GM19238 (cell line): ENCODE results near the gene RERE.
"Not testable (repeated sequence)": the region's sequence is repeated elsewhere in the genome, so short reads cannot be mapped to it uniquely, and the experiment has no call there.

ENCODE experiments used
- DNase-seq: peaks from one replicate; pipeline ENCODE4 v3.0.0; 2011; ENCODE audit warnings: low spot score; ENCODE audit not compliant: insufficient read length

Gene RERE

DNA sequence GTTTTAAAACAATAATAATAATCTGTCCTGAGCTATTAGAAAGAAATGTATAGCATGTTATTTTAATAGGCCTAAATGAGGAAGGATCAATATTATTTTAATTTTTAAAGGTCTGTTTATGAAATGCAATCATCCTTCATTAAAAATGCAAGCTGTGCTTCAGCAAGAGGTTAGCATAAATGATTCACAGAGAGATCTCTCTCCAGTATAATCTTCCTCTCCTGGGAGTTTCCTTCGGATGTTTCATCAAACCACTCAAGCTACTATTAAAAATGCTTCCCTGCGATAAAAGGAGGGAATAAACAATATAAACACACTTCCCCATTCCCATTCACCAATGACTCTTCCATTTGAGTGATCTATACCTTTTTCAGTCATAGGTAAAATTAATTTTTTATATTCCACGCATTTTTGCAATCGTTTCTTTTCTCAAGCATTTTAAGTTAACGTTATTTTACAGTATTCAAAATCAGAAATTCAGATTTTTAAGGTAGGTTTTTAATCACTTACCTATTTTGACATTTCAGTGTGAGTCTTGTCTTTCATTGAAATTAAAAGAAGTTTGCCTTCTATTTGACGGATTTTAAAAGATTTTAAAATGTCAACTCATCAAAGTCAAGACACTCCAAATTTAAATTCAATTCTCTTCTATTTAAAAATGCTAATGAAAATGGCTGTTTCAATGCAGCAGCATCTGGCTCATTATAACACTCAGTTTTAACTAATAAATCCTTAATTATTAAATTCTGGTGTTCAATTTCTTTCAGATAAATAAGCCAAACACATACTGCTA lies 64.3 kb downstream of the RERE start:
- DNase-seq: no peak

- DNase-seq: no peak
These were observed 65.0 kb downstream of the RERE start for GRCh38 chr1:8752411-8752810.

- DNase-seq: no peak
These were observed 65.5 kb downstream of the RERE start for GRCh38 chr1:8751984-8752383.

DNA sequence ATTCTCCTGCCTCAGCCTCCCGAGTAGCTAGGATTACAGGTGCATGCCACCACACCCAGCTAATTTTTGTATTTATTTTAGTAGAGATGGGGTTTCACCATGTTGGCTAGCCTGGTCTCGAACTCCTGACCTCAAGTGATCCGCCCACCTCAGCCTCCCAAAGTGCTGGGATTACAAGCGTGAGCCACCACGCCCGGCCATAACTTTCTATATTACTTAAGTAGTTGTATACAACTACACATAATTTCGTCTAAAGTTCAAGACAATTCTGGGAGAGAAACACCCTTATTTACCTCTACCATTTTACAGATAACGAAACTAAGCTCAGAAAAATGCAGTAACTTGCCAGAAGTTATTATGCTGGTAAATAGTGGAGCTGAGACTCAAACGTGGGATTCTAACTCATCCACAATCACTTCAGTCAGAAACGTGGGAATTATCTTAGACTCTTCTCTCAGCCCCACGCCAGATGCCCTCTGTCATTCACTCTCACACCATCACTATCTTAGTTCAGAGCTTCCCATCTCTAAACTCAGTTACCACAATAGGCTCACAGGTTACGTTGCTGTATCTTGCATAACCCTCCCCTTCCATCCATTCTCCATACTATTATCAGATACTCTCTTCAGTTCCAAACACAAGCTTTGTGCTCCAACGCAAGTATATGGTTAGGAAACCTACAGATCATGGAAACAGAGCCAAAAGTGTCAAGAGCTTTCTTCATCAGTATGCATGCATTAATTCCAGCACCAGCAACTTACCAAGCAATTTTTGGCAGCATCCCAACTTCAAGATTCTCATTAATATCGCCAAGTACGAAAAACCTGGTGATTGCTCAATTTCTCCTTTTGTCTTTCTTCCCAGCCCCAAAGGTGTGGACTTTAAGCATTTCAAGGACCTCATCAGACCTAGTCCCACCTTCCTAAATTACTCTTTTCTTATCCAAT lies 69.3 kb downstream of the RERE start:
- no peak for DNase-seq

GRCh38 chr1:8746554-8746953 lies 70.9 kb downstream of the RERE start:
- no peak for DNase-seq

- DNase-seq: no peak
These were observed 71.6 kb downstream of the RERE start for GRCh38 chr1:8745749-8746390.

- DNase-seq: no peak
These were observed 72.1 kb downstream of the RERE start for GRCh38 chr1:8745346-8745745.

- DNase-seq: no peak
These were observed 75.2 kb downstream of the RERE start for GRCh38 chr1:8742022-8742924.

DNA sequence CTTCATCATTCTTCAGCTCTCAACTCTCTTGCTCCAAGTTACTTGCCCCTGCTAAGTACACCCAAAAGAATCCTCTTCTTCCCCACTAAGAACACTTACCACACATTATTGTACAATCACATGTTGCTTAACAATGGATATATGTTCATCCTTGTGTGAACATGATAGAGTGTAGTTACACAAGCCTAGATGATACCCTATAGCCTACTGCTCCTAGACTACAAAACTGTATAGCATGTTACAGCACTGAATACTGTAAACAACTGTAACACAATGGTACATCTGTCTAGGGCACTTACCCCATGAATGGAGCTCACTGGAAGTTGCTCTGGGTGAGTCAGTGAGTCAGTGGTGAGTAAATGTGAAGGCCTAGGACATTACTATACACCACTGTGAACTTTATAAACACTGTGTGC lies 77.4 kb downstream of the RERE start:
- no peak for DNase-seq

DNA sequence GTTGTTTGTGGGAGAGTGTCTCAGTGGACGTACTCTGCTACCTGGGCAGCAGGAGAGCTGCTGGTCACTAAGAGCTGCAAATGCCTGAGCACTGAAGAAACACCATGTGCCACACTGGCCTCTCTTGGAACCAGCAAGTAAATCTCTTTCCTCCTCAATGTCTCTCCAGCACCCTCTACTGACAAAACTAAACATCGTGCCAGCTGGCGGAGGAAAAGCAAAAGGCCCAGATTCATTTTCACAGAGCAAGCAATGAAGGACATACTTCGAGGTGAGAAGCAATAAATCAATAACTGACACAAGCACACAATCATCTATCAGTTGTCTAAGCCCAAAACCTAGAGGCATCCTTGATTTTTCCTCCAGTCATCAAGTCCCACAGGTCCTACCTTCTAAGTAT lies 78.1 kb downstream of the RERE start:
- DNase-seq: no peak

DNA sequence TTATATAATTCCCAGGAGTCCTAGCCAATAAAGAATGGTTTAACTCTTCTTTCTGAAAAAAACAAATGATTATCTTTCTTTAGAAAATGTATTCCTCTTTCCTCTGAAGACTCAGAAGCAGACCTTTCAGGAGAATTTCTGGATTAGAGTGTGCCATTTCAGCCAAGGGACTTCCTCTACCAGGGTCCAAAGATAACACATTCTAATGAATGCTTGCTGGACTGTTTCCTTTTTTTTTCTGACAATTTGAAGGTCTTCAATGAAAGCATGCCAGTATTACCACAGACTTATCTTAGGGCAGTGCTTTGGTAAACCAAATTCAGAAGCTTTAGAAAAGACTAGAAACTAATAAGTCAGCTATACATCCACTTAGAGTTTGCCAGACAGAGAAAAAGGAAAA lies 80.5 kb downstream of the RERE start:
- no peak for DNase-seq

DNA sequence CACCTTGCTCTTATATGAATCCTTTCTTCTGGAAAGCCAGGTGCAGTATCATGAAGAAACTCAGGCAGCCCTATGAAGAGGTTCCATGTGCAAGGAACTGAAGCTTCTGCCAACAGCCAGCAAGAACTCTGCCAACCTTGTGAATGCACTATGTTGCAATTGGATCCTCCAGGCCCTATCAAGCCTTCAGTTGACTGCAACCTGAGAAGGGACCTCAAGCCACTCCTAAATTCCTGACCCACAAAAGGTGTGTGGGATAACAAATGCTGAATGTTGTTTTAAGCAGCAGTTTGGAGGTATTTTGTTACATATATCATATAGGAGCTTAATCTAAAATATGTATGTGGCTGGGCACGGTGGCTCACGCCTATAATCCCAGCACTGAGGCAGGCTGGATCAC lies 84.0 kb downstream of the RERE start:
- DNase-seq: no peak

DNA sequence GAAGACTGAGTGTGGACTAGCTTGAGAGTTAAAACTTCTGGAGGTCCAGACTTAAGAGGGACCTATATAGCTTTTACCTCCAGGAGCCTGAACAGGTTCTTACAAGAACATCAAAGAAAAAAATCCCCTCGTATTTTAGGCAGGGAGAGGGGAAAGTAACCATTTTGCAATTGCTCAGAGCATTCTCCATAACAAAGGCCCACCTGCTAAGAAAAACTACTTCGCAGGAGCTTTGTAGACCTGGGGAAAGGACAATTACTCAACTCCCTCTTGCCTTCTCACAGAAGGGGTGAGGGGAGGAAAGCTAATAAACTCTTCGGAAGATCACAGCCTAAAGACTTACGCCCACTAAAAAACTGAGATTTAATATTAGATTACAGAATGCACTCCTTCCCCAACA lies 86.3 kb downstream of the RERE start:
- DNase-seq: no peak

DNA sequence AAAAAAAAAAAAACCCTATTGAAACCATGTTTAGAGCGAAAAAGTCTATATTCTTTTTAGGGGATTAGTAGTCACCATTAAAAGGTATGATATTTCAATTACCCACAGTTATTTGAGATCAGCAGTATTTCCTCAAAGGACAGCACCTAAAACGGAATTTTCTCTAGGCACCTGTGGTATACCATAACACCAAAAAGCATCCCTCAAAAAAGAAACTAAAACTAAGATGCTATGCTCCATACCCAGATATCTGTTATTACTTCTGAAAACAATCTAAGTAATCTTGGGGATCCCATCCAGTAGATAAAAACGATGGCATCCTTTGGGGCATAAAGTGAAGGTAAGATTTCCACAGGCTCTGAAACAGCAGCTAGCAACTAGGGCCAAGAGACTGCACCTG lies 89.0 kb downstream of the RERE start:
- no peak for DNase-seq

DNA sequence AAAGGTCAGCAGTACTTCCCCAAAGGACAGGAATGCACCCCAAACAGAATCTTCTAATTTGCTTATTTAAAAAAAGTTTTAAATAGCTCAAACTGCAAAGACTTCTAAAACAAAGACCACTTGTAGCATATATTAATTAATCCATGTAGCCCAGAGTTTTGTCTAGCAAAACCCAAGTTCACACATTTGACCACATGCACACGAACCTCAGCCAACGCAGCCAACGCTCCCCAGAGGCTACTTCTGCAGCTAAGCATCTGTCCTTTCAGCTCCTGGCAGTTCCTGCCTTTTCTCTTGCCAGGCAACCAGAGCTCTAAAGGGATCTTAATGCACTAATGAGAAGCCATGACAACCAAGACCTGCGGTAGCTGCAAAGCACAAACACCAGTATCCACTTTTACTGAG lies 89.6 kb downstream of the RERE start:
- no peak for DNase-seq

GRCh38 chr1:8727316-8727715 lies 90.1 kb downstream of the RERE start:
- DNase-seq: not testable (repeated sequence)

- DNase-seq: not testable (repeated sequence)
These were observed 90.6 kb downstream of the RERE start for GRCh38 chr1:8726801-8727186.

GRCh38 chr1:8723010-8723409 lies 94.4 kb downstream of the RERE start:
- no peak for DNase-seq

DNA sequence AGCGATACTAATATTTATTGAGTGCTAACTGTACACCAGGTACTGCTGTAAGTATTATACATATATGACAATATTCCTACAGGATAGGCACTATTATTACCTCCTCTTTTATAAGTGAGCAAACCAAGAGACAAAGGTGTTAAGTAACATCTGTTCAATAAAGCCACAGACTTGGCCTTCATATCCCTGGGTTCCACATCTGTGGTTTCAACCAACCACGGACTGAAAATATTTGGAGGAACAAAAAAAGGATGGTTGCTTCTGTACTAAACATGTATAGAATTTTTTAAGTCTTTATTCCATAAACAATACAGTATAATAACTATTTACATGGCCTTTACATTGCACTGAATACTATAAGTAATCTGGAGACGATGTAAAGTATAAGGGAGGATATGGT lies 95.1 kb downstream of the RERE start:
- DNase-seq: no peak

DNA sequence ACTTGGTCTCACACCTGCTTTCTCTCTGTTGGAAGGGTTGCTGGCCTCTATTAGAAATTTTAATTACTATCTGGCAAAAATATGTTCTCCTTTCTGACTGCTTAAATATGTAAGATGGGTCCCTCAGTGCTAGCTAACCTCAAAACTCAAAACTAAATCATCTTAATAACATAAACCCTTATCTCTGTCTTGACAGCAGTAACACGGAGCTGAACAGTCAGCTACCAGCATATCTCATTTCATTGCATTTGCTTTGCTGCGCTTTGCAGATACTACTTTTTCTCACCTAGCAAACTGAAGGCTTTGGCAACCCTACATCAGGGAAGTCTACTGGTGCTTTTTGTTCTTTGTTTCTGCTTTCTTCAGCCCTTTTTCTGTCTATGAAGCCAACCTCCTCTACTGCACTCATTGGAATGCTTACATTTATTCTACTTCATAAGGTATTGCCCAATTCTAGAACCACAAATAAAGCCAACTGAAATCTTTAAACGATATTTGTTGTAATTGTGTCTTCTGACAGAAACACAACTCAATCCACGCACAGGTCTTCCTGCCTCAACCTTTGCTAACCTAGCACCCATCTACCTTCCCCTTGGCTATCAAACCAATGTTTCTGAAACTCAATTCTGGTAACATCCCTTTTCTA lies 95.6 kb downstream of the RERE start:
- DNase-seq: no peak

- no peak for DNase-seq
These were observed 97.1 kb downstream of the RERE start for GRCh38 chr1:8720347-8720746.
